HG02981 (cell line): ENCODE results near the gene DDC.

Experiments
- ATAC-seq: cut with Tn5 transposase; IDR thresholded peaks from one replicate; pipeline ENCODE4 v1.9.1; 2021; ENCODE audit warnings: mild to moderate bottlenecking, moderate library complexity; ENCODE audit not compliant: unreplicated experiment

DDC gene

GRCh38 chr7:50488379-50488778 lies 76.8 kb downstream of the DDC start:
- no peak for ATAC-seq

DNA sequence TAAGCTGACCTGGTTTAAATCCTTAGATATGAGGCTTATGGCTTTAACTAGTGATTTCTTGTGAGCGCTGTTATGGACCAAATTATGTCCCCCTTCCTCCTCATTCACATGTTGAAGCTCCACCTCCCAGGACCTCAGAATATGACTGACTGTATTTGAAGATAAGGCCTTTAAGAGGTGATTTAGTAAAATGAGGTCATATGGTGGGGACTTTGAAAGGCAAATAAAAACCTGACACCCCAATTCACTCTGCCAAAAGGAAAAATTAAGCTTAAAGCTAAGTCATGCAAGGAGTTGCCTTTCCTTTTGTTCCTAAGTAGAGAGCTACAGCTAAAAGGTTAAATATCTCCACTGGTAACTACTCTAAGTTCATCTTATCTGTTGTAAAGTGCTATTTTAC lies 78.7 kb downstream of the DDC start:
- no peak for ATAC-seq

DNA sequence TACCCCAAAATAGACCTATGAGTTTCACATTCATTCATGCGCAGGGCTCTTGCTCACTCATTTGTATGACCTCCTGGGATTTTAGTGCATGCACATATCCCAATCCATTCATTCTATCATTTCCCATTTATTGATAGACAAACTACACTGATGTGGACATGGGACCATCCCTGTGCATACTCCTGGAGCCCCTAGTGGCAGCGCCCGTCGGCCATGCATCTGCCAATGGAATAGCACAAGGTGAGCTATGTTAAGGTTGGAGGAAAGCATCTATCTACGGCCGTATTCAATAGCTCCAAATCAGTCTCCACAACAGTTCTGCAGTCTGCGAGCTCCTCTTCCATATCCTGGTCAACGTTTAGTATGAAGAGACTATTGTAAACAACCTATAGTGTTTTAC lies 83.3 kb downstream of the DDC start:
- ATAC-seq: no peak

DNA sequence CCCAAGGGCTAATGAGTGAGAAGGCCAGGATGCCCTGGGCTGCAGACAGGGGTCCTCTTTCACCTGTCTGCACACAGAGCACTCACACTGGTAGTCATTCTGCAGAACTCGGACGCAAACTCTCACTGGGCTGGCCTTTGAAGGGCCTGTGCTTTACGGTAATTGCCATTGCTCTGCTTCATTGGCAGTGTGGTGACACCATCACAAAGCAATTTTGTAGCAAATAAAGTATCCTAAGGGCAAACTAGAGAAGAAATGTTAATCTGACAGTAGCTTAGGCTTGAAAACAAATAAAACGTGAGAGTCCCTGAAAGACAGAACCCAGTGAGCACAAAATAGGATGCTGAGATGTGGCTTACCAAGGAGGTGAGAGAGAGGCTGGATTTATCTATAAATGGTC lies 84.4 kb downstream of the DDC start:
- ATAC-seq: no peak

DNA sequence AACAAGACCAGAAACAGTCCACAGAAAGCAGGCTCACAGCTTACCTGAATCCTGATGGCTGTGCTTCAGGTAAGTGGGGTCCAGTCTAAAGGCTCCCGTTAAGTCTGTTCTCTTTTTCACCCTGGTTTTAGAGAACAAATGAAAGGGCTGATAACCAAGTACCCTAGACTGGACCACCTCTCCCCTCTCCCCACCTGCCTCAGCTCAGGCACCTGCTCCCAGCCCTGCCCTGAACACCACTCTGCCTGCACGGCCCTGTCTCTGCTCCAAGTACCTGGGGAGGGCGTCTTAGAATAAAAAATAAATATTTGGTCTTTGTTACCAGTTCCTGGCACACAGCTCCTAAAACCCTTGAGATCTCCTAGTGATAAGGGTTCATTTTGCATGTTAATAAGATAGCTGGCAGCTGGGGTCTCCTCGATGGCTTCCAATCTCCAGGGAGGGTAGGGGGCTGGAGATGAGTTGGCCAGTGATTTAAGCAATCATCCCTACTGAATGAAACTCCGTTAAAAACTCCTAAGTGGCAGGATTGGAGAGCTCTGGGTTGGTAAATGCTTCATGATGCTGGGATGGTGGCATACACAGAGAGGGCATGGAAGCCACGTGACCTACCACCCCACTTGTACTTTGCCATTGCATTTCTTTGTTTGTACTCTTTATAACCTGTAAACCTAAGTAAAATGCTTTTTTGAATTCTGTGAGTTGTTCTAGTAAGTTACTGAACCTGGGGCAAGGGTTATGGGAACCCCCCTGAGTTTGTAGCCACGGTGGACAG lies 85.3 kb downstream of the DDC start:
- no peak for ATAC-seq

DNA sequence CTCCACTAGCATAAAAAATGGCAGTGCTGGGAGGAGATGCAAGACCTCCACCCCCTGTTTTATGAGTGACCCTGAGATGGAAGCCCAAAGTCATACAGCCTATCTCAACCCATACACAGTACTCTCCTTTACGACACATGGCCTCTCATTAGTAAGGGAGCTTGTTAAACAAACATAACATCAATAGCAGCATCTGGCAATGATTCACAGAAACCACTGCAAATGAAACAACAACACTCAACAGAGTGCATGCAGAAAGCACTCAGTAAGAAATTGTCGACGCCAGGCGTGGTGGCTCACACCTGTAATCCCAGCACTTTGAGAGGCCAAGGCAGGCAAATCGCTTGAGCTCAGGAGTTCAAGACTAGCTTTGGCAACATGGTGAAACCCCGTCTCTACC lies 87.6 kb downstream of the DDC start:
- no peak for ATAC-seq

DNA sequence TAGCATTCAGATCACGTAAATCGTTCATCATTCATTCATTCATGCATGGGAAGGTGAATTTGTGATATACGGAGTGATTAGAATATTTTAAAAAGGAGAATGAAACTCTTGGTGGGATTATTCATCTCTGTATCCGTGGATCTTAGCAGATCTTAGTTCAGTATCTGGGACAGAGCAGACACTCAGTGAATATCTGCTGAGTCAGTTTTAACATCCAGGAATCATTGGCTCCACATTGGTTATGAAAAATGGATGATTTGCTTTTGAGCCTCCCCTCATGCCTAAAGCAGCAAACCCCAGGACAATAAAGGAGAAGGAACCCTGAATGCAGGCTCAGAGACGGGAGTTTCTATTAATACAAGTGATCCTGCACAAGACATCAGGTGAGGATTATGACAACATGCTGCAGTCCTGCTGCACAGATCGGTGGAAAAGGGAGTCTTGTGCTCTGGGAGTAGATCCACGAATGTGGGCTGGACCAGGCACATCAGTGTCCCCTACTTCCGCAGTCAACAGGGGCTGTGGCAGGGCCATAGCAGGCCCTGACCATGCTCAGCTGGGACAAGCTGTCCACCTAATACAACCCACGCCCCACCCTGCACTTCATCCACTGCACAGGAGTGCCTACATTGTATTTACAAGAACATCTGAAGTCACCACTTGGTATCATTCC lies 88.1 kb downstream of the DDC start:
- no peak for ATAC-seq

DNA sequence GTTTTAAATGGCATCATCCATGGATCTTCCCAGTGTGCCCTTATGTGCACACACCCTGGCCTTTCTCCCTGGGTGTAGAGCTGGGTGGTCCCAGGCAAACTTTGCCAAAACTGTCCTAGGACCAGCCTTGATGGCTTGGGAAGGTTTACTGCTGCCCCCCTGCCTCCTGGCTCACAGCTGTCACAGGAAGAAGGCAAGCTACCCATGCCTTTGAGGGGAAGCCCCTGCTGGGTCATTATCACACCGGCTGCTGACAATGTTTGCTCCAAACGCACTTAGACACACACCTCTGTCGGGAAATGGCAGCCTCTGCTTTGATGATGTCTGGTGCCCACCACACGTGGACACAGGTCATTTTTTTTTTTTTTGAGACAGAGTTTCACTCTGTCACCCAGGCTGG lies 89.9 kb downstream of the DDC start:
- no peak for ATAC-seq

GRCh38 chr7:50474382-50475160 lies 90.6 kb downstream of the DDC start:
- no peak for ATAC-seq

DNA sequence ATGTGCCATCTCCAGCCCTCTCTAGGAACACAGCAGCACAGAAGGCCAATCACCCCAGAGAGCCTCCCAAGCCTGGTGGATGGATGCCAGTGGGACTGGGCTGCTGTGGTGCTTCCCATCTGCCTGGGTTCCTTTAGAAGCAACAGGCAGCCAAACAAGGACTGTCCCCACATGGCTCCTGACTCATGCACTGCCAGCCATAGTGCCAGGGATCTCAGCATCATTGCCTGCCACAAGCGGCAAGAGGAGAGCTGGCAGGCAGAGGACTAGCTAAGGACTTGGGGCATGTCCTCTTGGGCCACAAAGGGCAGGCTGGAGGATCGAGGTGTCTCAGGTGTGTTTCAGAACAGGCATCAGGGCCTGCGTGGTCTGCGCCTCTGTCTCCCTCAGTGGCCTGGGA lies 91.7 kb downstream of the DDC start:
- ATAC-seq: no peak

DNA sequence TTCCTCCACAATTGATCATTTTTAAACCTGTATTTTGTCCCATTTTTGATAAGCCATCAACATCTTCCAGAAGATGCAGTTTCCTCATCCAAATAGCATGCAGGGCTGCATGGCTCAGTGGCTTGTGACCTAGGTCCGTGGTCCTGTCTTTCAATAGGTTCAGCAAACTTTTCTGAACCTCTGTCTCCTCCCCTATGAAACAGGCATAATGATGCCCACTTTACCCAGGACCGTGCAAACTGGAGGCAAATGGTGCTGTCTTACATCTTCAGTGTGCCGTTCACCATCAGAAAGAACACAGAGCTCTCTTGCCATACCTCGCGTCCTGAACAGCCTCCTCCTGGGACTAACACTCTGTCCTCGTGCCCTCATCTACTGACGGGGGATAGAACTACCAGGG lies 92.8 kb downstream of the DDC start:
- no peak for ATAC-seq

GRCh38 chr7:50471970-50472369 lies 93.2 kb downstream of the DDC start:
- no peak for ATAC-seq

DNA sequence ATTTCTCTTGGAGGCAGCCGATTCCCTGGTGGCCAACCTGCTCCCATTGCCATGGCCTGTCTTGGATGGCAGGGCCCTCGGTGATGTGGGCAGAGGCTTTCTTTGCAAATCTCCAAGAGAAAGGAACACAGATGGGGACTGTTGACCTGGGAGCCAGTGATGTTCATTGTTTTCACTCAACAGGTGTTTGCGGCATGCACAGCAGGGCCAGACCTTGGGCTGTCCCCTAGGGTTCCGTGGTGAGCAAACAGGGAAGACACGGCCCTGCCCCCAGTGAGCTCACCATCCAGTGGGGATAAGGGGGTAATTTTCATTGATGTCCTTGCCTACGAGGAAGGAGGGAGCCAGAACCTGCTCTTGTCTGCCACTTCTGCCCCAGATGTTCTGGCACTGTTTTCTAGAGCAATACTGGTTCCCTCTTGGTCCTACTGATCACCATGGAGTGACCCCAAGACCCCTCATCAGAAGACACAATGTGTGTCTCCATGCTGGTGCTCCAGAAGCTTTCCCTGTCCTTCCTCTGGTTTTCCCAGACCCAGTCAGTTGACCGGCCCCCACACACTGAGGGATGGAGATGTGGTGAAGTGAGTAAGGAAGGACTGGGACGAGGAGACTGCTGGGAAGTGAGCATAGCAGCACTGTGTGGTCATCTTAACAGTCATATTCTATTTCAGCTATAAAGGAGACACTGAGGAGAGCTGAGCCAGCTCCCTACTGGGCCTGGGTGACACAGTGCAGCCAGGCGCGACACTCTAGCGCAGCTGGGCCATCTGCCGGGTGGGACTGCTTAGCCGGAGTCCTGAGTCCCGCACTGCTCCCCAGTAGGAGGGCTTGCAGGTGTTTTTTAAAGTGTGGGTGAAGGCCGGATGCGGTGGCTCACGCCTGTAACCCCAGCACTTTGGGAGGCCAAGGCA lies 94.7 kb downstream of the DDC start:
- ATAC-seq: no peak

GRCh38 chr7:50469181-50469580 lies 96.0 kb downstream of the DDC start:
- no peak for ATAC-seq

DNA sequence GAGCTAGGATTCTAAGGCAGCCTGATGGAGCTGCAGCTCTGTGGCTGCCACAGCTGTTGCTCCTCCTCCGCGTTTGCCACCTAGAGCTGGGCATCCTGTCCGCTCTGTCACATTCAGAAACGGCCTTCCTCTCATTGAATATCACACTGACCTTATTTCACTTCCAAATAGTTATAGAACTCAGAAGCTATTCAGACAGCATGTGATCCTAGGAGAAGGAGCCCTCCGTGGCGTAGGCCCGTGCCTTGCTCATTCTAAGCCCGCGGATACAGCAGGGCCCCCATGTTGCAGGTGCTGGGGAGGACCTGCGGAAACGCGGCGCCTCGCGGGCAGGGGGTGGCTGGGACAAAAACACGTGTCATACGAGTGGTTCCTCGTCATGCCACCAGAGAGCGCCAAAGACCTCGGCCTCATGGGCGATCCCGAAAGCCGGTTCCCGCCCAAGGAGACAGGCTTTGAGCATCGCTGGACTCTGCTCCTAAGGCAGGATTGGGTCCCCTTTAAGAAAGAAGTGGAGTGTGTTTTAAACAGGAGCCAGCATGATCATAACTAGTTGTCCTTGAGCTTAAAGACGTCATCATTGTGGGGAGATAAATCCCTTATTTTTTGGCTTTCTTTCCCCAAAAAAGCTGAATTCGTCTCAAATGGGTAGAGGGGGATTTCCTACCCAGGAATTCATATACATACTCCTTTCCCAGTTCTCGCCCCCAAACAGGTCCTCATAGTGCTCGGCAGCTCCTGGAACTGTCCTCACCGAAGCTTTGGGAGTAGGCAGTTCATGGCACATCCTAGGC lies 97.2 kb downstream of the DDC start:
- ATAC-seq: peak; percentile 90

DNA sequence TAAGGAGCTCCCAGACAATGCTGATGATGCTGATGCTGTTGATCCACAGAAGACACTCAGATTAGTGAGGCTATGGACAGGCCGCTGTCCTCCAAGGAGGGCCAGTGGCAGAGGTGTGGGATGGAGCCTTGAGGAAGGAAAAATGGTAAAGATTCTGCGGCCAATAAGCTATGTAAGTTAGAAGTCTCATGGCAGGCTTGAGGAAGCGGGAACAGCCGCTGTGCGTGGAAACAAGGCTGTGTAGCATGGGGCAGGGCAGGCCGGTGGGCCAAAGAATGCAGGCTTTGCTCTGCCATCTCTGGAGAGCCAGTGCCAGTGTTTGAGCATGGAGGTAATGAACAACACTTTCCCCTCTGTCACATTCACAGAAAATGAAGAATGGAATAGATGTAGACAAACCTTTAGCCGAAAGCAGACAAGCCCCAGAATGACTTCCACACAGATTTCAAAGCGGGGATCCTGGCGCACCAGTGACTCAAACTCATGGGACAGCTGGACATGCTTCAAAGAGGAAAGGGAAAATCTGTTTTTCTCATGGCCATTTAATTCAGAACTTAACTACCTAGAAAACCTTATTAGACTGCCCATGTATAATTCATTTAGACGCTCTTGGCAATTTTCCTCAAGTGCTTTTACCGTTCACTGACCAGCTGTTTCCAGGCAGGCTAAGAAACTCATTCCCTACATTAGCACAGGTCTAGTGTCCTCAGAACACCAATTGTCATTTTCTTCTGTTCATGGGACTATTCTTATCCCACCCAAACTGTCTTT lies 98.2 kb downstream of the DDC start:
- no peak for ATAC-seq

- ATAC-seq: no peak
These were observed 102.2 kb downstream of the DDC start for GRCh38 chr7:50463035-50463434.

- no peak for ATAC-seq
These were observed 102.8 kb downstream of the DDC start for GRCh38 chr7:50462361-50462760.

GRCh38 chr7:50461695-50462094 lies 103.5 kb downstream of the DDC start:
- ATAC-seq: no peak
